GM21529 (cell line): ENCODE data around the gene CHST5.

Experiments
- ATAC-seq: cut with Tn5 transposase; IDR thresholded peaks from one replicate; pipeline ENCODE4 v1.9.1; 2021; ENCODE audit not compliant: unreplicated experiment

CHST5 gene

GRCh38 chr16:75479421-75479990 lies 56.4 kb downstream of the CHST5 start:
- ATAC-seq = no peak
